Measurements from ENCODE around the gene ZNF407. TPM values are rescaled to one million over a fixed set of nuclear protein-coding genes. Genes with fewer than 3 reads are reported as not detected.

ZNF407 gene
- total RNA-seq, 2 experiments from 2014 or later = 23.2 to 24.7 TPM

DNA sequence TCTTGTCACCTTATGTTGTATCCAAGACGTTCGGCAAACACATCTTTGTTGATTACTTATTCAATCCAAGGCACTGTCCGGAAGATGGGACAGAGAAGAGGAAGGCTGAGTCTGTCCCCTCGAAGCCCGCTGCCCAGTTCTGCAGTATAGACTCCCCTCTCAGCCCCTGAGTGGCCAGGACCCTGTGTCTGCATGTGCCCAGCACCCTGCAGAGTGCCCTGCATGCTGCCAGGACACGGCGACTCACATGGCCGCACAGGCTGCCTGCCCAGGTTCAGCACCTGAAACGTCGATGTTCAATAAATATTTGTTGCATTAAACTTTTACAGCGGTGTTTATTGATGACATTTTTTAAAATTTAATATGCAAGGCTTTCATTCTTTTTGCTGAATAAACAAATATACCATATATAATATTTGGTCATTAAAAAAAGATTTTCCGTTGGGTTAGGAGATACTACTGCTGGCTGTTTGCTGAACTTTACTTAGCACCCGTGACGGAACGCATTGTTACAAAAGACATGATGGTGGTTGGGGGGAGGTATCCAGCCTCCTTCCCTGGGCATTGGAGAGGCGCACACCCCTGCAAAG is 464.7 kb downstream of the ZNF407 start:
- Mint-ChIP-seq H3K4me1 (ENCODE audit: low read depth) (no peaks in the 10 kb centered on the region), H3K27ac (no peak overlapping the region), H3K36me3 (ENCODE audit: low read depth) (peaks cover 53% of the 10 kb centered on the region), H3K27me3 (no peaks in the 10 kb centered on the region), H3K9me3 (no peaks in the 10 kb centered on the region), H3K4me3 (no peak overlapping the region)
- H3K9me3 ChIP-seq (ENCODE audit: control insufficient read depth in 1 of 2, insufficient read depth in 1 of 2, low read length in 2 of 2) = peaks cover 0 to 7% of the 10 kb centered on the region in 2 experiments
- no peak for TF ChIP-seq CTCF (IDR thresholded peaks at IDR 0.05)
- ATAC-seq (ENCODE audit: poor library complexity) (no peak), DNase-seq (no peak)
- intact Hi-C loops (cut with DNase I, micrococcal nuclease) = no loop called here
- no peaks in the 10 kb centered on the region for H3K27me3 ChIP-seq (ENCODE audit: control insufficient read depth in 1 of 2, insufficient read depth in 2 of 2, low read length in 2 of 2)
- no peak overlapping the region for H3K27ac ChIP-seq (ENCODE audit: low read depth in 1 of 2, low read length in 2 of 2)
- POLR2A ChIA-PET = no interaction called here
- no peak overlapping the region for H3K4me3 ChIP-seq (ENCODE audit: low read length)
- CTCF ChIA-PET = no interaction called here
- H3K4me1 ChIP-seq (ENCODE audit: insufficient read depth, low read length) = peaks cover 4% of the 10 kb centered on the region
- peaks cover 14% of the 10 kb centered on the region for H3K36me3 ChIP-seq (ENCODE audit: insufficient read depth, low read length)

DNA sequence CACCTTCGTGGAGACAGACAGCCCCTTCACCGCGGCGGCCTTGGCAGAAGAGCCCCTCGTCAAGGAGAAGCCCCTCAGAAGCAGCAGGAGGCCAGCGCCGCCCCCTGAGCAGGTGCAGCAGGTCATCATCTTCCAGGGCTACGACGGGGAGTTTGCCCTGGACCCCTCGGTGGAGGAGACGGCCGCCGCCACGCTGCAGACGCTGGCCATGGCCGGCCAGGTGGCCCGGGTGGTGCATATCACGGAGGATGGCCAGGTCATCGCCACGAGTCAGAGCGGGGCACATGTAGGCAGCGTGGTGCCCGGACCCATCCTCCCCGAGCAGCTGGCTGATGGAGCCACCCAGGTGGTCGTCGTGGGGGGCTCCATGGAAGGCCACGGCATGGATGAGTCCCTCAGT is 465.5 kb downstream of the ZNF407 start:
- POLR2A ChIA-PET = no interaction called here

DNA sequence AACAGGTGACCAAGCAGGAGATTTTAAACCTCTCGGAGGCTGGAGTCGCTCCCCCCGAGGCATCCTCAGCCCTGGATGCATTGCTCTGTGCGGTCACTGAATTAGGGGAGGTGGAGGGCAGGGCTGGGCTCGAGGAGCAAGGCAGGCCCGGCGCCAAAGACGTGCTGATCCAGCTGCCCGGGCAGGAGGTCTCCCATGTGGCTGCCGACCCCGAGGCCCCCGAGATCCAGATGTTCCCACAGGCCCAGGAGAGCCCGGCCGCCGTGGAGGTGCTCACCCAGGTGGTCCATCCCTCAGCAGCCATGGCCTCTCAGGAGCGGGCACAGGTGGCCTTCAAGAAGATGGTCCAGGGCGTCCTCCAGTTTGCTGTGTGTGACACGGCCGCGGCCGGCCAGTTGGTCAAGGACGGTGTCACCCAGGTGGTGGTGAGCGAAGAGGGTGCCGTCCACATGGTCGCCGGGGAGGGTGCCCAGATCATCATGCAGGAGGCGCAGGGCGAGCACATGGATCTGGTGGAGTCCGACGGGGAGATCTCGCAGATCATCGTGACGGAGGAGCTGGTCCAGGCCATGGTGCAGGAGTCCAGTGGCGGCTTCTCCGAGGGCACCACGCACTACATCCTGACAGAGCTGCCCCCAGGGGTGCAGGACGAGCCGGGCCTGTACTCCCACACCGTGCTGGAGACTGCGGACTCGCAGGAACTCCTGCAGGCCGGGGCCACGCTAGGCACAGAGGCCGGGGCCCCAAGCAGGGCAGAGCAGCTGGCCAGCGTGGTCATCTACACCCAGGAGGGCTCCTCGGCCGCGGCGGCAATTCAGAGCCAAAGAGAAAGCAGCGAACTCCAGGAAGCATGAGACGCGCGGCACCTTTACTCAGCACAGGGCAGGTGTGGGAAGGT is 466.2 kb downstream of the ZNF407 start:
- ChIA-PET POLR2A (no interaction called here), CTCF (no interaction called here)
- Histone ChIP-seq H3K4me1 (ENCODE audit: insufficient read depth, low read length) (peaks cover 12% of the 10 kb centered on the region), H3K9me3 (ENCODE audit: control insufficient read depth in 1 of 2, insufficient read depth in 1 of 2, low read length in 2 of 2) (peaks cover 0 to 7% of the 10 kb centered on the region in 2 experiments), H3K27ac (ENCODE audit: low read depth in 1 of 2, low read length in 2 of 2) (no peak overlapping the region), H3K36me3 (ENCODE audit: insufficient read depth, low read length) (peaks cover 14% of the 10 kb centered on the region), H3K4me3 (ENCODE audit: low read length) (no peak overlapping the region), H3K27me3 (ENCODE audit: control insufficient read depth in 1 of 2, insufficient read depth in 2 of 2, low read length in 2 of 2) (no peaks in the 10 kb centered on the region)
- Mint-ChIP-seq H3K4me3 (no peak overlapping the region), H3K36me3 (ENCODE audit: low read depth) (peaks cover 53% of the 10 kb centered on the region), H3K9me3 (no peaks in the 10 kb centered on the region), H3K4me1 (ENCODE audit: low read depth) (peaks cover 14% of the 10 kb centered on the region), H3K27me3 (no peaks in the 10 kb centered on the region), H3K27ac (no peak overlapping the region)
- TF ChIP-seq CTCF (IDR thresholded peaks at IDR 0.05) = no peak
- intact Hi-C loops (cut with DNase I, micrococcal nuclease) = no loop called here
- DNase-seq = no peak
- no peak for ATAC-seq (ENCODE audit: poor library complexity)

More for the DNA sequence above, 465.5 kb downstream of the ZNF407 start:
- no peak overlapping the region for H3K27ac ChIP-seq (ENCODE audit: low read depth in 1 of 2, low read length in 2 of 2)
- peaks cover 8% of the 10 kb centered on the region for H3K4me1 Mint-ChIP-seq (ENCODE audit: low read depth)
- peaks cover 0 to 7% of the 10 kb centered on the region in 2 experiments for H3K9me3 ChIP-seq (ENCODE audit: control insufficient read depth in 1 of 2, insufficient read depth in 1 of 2, low read length in 2 of 2)
- H3K36me3 Mint-ChIP-seq (ENCODE audit: low read depth) = peaks cover 53% of the 10 kb centered on the region
- peaks cover 14% of the 10 kb centered on the region for H3K36me3 ChIP-seq (ENCODE audit: insufficient read depth, low read length)
- H3K4me3 ChIP-seq (ENCODE audit: low read length) = no peak overlapping the region
- no peak for TF ChIP-seq CTCF (IDR thresholded peaks at IDR 0.05)
- H3K9me3 Mint-ChIP-seq = no peaks in the 10 kb centered on the region
- DNase-seq = no peak
- CTCF ChIA-PET = no interaction called here
- H3K27me3 Mint-ChIP-seq = no peaks in the 10 kb centered on the region
- ATAC-seq (ENCODE audit: poor library complexity) = no peak
- intact Hi-C loops (cut with DNase I, micrococcal nuclease) = no loop called here
- no peak overlapping the region for H3K27ac Mint-ChIP-seq
- no peak overlapping the region for H3K4me3 Mint-ChIP-seq
- peaks cover 7% of the 10 kb centered on the region for H3K4me1 ChIP-seq (ENCODE audit: insufficient read depth, low read length)
- no peaks in the 10 kb centered on the region for H3K27me3 ChIP-seq (ENCODE audit: control insufficient read depth in 1 of 2, insufficient read depth in 2 of 2, low read length in 2 of 2)
